ENCODE measurements around the gene LARP4B.
"Not testable (repeated sequence)": the region's sequence is repeated elsewhere in the genome, so short reads cannot be mapped to it uniquely, and the experiment has no call there.

Gene LARP4B

DNA sequence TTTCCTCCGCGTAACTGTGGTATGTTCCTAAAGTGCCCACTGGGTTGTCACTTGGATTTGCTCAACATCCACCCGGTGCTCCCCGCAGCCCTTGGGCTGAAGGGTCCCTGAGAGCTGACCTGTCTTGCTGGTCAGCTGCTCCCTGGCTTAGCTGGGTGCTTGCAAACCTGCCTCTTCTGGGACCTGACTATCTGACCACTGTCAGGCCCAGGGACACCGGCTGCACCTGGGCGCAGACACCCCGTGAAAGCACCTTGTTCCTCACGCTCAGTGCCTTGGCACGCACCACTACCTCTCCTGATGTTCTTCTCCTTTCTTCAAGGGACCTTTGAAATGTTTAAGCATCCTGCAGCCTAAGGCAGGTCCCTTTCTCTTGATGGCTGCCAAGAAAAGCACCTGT is 26.6 kb upstream of the LARP4B start:
- no peak for DNase-seq (ENCODE audit: low read depth in 2 of 2)

DNA sequence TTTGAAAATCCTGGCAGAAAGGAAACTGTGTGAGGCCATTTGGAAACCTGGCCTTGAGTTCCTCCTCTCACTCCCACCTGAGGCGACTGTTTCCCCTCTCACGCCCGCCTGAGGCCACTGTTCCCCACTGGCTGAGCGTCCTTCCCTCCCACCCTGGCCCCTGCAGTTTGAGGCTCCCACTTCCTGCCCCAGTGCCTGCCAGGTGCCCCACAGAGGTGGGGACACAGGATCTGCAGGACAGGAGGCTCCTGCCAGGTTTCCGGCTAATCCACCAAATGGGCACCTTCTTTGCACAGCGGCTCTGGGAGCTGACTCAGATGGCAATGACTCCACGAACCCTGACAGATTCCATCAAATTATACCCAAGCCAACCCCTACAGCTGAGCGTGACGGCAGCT is 24.3 kb upstream of the LARP4B start:
- DNase-seq (ENCODE audit: low read depth in 2 of 2), result no peak

DNA sequence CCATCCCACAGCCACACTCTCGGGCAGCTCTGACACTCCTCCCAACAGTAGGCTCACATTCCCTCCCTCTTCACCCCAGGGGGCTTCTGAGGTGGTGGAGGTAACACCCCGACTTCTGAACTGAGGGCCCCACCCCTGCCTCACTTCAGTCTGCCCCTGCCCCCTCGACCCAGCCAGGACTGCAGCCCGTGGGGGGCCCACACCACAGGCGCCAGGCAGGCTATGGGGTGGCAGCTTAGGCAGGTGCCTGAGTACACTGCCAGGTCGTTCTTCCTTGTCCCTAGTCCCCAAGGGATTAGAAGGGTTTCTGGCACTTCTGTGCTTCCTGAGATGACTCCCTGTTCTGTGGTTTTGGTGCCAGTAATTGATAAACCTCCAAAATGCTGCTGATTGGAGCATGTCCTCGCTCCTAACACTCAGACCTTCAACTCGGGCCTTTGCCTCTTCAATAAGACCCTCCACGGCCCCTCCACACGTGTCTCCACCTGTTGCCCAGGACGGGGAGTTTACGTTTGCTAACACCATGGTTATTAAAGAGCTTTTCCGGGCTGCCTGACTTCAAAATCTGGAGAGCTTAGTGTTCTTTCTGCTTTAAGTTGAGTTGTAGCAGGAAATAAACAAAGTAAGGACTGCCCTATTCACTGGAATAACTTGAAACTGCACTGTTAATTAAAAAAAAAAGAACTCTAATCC is 23.8 kb upstream of the LARP4B start:
- no peak for DNase-seq (ENCODE audit: low read depth in 2 of 2)

DNA sequence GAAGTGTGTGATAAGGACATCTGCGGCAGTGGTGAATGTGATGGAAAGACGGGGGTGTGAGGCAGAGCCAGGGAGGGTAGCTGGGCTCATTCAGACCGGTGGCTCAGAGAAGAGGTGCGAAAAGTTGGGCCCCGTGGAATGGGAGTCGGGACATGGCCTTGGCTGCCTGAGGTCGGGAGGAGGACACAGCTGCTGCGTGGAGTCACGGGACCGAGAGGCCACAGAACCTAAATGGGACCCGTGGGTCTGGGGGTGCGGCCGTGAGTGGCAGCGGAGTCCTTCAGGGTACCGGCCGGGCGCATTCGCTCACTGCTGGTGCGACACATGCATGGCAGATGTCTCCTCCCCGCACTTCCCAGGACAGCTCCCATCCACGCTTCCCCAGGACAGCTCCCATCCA is 22.9 kb upstream of the LARP4B start:
- no peak for DNase-seq (ENCODE audit: low read depth in 2 of 2)

DNA sequence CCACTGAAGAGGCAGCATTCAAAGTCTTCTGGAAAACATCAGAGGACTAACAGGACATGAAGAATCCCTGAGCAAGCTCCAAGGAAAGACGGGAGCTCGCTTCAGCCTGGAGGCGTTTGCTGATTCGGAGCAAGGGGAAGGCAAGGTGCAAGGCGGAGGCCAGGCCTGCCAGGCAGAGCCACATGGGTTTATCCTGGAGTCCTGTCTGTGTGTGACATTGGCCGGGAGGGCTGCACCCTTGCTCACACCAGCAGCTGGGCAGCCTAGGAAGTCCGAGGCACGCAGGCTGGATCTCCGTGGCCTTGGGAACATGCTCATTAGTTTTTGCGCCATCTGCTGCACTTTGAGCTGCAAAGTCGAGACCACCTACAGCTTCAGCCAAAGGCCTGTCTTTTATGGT is 22.3 kb upstream of the LARP4B start:
- DNase-seq (ENCODE audit: low read depth in 2 of 2), result no peak

DNA sequence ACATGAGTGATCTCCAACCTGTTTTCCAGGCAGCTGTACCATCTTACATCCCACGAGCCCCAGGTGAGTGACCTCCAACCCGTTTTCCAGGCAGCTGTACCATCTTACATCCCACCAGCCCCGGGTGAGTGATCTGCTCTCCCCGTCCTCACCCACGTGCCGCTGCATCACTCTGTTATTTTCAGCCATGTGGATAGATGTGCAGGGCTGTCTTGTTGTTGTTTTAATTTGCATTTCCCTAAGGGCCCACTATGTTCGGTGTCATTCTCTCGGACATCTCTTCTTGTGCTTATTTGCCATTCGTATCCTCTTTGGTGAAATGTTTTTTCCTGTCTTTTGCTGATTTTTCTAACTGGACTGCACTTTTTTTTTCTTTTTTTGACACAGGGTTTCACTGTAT is 17.9 kb upstream of the LARP4B start:
- no peak for DNase-seq (ENCODE audit: low read depth in 2 of 2)

DNA sequence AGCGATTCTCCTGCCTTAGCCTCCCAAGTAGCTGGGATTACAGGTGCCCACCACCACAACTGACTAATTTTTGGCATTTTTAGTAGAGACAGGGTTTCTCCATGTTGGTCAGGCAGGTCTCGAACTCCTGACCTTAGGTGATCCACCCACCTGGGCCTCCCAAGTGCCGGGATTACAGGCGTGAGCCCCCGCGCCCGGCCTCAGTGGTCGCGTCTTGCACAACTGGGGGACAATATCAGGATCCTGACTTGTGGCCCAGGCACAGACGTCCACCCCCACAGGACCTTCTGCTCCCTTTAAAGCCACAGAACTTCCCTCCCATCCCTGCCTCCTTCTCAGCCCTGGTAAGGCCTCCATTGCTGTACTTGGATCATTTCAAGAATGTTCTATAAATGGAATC is 16.8 kb upstream of the LARP4B start:
- DNase-seq (ENCODE audit: low read depth in 2 of 2), result no peak

DNA sequence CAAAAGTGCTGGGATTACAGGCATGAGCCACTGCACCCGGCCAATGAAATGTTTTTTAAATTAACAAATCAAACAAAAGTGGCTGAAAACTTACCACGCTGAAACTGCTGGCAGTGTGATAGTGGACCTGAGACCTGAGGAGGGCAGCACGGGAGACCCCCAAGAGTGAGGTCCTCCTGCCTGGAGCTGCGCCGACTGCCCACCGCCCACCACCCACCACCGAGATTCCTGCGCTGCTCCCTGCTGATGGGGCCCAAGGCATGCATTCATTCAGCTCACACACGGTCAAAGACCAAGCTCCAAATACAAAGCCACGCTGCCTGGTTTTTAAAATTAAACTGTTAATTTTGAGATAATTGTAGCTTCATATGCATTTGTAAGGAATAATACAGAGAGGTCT is 16.4 kb upstream of the LARP4B start:
- DNase-seq (ENCODE audit: low read depth in 2 of 2), result no peak

DNA sequence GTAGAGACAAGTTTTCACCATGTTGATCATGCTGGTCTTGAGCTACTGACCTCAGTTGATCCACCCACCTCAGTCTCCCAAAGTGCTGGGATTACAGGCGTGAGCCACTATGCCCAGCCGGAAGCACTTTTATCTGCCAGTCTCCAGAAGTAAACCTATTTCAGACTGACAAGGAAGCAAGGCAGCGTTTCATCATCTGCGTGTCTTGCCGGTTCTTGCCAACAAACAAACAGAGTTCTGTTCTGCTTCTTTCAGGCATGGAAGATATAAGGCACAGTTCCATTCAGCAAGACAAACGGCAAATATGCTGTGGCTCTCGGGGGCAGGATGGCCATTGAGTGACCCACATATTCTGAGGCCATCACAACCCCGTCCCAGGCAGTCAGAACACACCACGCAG is 15.5 kb upstream of the LARP4B start:
- no peak for DNase-seq (ENCODE audit: low read depth in 2 of 2)

DNA sequence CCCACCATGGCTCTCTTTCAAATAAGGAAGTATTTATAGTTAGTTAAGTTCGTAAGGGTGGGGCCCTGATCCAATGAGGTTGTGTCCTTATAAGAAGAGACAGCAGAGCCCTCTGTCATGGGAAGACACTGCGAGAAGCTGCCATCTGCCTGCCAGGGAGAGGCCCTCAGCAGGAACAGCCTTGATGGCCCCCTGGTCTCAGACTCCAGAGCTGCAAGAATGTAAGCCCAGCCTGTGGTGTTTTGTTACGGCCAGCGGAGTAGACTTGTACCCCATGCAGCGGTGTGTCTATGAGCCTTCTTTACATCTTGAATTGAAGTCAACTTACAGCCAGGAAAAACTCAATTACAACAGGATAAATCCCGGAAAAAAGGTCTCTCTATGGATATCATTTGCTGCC is 14.3 kb upstream of the LARP4B start:
- DNase-seq (ENCODE audit: low read depth in 2 of 2), result no peak

DNA sequence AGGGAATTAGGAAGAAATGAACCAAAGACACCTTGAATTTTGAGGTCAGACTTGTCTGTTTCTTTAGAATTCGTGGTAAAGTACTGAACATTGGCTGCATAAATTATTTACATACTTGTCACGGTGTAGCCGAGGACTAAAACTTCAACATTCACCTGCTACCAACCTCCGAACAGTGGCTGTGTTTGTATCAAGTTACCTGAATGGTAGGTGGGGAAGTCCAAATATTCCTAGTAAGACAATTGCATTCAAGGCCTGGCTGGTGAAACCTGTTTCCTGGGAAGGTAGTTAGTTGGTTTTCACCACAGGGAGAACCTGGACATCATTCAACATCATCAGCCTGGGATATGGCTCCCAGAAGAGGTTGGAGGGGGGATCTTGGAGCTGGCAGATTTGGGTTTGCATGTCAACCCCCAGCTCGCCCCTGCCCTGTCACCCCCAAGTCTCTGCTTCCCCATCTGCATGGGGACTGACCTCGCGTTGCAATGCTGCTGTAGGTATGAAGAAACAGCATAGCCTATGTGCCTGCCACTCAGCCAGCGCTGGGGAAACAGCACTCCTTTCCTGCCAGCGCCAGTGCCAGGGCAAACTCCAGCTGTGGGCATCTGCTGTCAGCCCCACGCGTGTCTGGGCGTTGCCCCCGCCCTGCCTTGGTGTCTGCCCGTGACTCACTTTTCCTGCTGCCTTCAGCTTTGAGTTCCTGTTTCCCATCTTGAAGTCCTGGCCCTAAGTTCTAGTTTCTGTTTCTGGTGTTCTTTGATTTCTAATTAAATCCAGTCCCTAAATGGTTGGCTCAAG is 12.7 kb upstream of the LARP4B start:
- DNase-seq (ENCODE audit: low read depth in 2 of 2), result peak; percentile 6 to 9

DNA sequence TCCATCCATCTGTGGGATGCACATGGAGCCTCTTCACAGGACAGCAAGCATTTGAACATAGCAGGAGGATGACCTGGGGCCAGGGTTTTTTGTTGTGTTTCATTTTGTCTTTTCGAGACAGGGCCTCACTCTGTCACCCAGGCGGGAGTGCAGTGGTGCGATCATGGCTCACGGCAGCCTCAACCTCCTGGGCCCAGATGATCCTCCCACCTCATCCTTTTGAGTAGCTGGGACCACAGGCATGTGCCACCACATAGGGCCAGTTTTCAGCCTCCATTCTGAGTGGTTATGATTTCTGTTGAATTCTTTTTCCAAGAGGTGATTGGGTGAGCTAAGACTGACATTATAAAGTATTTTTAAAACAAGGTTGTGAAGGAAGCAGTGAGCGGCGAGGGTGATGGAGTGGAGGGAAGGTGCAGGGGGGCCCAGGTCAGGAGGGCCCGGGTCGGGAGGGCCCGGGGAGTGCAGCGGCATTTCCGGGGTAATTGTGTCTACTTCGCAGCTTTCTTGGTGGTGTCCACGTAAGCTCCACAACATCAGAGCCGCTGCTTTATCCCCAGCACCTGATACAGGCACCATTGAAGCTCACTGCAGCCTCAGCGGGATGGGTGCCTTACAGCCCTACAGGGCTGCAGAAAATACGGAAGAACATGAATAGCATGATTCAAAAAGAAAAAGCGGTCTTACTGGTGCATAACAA is 12.0 kb upstream of the LARP4B start:
- DNase-seq (ENCODE audit: low read depth in 2 of 2), result no peak

DNA sequence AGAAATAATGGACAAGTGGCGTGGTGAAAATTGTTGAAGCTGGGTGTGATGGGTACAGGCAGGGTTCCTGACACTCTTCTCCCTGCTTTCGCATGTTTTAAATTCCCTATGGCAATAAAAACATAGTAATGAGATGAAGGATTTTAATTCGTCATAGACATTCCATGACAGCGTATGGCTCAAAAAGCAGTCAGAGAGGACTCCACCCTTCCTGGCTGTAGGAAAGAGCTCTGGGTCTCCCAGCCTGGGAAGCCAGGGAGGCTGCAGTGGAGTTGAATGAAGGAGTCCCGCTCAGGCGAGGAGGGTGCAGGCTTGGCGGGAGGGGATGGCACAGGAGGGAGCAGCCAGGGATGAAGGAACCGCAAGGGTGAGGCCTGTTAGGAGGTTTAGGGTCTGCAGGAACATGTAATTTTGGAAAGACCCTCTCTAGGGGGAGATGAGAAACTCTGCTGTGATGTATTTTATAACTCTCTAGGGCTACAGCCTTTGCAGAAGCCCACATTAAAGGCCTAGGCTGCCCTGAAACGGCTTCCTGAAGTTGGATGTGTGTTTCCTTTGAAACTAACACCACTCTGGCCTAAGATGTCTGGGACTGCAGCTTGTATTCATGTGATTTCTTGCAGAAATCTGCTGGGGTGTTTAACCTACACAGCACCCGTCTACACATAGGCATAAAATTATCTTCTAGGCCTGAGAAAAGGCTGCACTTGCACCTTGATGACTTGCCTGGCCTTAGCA is 7.6 kb upstream of the LARP4B start:
- DNase-seq (ENCODE audit: low read depth in 2 of 2), result no peak

DNA sequence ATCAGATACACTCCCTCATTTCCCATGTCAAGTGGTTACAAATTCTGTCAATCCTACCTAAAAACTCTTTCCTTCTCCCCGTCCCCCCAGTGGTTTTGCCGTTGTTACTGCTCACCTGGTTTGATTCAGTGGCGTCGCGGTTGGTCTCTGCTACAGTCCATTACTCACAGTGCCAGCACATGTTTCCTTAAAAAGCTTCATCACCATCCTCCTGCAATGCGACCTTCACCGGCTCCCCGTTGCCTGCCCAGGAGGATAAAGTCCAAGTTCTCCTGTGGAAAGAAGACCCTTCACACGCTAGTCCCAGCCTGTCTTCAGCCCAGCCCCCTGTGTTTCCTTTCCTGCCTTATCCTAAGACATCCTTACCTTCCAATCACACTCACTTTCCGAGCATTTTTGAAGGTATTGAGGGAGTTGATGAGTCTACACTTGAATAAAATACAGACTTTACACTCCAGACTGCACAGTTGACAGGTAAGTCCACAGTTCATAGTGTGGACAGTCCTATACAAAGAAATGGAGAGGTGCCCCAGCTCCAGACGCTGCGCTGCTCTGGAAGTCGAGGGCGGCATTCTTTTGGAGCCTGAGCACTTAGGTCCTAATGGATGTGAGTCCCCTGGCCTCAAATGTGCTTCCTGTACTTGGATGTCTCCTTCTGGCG is 3.4 kb upstream of the LARP4B start:
- no peak for DNase-seq (ENCODE audit: low read depth in 2 of 2)

DNA sequence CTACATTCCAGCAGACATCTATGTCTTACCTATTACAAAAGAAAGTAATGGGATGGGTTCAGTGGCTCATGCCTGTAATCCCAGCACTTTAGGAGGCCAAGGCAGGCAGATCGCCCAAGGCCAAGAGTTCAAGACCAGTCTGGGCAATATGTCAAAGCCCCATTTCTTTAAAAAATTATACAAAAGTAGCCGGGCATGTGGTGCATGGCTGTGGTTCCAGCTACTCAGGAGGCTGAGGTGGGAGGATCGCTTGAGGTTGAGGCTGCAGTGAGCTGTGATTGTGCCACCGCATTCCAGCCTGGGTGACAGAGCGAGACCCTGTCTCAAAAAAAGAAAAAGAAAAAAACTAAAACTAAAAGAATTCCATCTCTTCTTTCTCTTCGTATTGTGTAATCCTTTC is 2.7 kb upstream of the LARP4B start:
- not testable (repeated sequence) for DNase-seq (ENCODE audit: low read depth in 2 of 2)

DNA sequence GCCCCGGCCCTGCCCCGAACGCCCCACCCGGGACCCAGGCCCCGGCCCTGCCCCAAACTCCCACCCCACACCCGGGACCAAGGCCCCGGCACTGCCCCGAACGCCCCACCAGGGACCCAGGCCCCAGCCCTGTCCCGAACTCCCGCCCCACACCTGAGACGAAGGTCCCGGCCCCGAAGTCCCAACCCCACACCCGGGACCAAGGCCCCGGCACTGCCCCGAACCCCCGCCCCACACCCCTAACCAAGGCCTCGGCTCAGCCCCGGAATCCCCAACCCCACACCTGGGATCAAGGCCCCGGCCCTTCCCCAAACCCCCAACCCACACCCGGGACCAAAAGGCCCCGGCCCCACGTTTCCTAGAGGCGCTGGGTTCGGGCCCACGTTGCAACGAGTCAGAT is 1.1 kb upstream of the LARP4B start:
- no peak for DNase-seq (ENCODE audit: low read depth in 2 of 2)

DNA sequence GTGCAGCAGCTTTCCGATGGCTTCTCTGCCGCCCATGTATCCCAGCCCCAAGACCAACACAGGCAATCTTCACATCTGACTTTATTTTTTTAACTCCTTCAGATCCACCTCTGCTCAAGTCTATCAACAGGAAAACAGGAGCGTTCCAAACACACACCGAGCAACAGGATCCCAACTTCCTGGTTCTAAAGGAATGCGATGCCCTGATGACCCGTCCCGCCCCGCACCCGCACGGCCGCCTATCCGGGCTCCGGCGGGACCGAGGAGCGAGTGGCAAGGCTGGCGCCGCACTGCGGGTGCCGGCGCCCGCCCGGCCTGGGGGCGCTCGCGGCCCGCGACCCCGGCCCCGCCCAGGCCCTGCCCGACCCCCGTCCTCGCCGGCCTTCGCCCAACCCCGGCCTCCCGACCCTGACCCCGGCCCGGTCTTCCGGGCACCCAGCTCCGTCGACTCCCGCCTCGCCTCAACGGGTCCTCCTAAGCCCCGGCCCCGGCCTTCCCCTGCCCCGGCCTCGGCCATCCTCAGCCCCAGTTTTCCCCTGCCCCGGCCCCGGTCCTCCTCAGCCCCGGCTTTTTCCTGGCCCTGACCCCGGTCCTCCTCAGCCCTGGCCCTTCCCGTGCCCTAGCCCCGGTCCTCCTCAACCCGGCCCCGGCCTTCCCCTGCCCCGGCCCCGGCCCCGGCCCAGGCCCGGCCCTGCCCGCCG is 730 bp downstream of the LARP4B start:
- DNase-seq (ENCODE audit: low read depth in 2 of 2), result no peak

DNA sequence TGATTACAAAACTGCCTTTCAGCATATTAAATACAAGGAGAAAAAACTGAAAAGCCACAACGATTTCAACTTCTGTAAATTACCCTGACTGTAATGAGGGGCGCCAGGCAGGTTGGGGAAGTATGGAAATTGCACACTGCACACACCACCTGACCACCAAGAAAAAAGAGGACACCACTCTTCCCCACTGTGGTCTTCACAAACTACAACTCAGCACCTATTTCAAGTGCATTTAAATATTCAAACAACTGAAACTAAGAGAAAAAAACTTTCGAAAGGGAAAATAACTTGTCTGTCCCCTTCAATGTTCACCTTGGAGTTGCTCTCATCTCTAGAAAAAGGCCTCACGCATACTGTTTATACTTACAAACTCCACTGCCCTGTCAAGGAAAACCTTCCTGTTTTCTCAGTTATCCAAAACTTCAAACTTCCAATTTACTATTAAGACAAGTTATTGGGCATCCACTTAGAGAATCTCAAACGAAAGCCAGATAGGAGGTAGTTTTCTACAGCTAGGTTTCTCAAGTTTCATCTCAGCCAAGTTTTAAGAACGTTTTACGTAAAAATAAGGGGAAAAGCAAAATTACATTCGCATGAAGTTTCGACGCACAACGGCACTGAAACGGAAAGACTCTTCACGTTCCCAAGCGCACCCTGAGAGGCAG is 1.4 kb downstream of the LARP4B start:
- no peak for DNase-seq (ENCODE audit: low read depth in 2 of 2)

DNA sequence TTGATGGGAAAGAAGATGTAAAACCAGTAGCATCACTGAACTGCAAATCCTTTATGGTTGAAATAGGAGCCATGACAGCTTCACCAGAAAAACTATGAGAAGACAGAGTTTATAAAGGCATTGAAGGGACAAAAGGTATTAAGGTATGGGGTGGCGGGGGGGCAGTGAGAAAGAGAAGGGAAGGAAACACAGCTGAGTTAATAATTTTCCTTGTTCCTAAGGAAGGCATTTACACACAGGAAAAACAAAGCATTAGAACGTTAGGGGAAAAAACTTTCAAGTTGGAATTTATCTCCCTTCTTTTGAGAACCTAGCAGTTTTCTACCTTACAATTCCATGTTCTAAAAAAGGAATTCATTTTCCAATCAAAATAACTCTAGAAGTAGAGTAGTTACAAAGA is 4.4 kb downstream of the LARP4B start:
- no peak for DNase-seq (ENCODE audit: low read depth in 2 of 2)

DNA sequence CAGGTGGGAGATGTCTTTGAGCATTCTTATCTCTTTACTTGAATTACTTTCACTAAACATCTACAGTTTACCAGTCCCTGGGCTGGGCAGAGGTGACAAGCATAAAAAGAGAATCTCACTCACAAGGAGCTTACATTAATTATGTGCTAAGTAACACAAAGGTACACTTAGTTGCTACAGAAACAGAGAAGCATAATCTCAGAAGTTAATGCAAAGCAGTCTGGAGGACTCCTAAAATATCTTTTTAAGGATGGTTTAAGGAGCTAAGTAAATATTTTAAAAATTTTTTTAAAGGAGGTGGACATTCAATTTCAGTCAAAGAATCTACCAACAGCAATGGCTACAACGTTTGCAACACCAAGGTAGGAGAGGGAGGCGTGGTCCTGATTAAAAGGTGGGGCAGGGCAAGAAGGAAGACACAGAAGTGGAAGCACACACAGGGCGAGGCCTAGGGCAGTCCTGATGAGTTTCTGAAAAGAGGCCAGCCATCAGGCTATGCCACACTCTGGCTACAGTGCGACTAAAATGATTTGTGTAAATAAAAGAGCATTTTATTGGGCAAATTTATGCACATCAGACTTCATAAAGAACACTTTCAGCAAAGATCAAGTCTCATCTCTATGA is 5.3 kb downstream of the LARP4B start:
- DNase-seq (ENCODE audit: low read depth in 2 of 2), result no peak
